HEK293 (cell line): Measurements from ENCODE around the gene TBX6.

Source experiments
- GLIS2 ChIP-seq: fragments of 450-650 bp; formaldehyde crosslinking; IDR thresholded peaks from 2 replicates; pipeline ENCODE4 v1.5.1; 2016; ENCODE audit warnings: missing biosample characterization, missing genetic modification characterization
- HIC1 ChIP-seq: fragments of 450-650 bp; formaldehyde crosslinking; IDR thresholded peaks from 2 replicates; pipeline ENCODE4 v1.5.1; 2016; ENCODE audit warnings: missing biosample characterization, missing genetic modification characterization
- HOXC10 ChIP-seq: sonication (generic); formaldehyde crosslinking; IDR thresholded peaks from 2 replicates; pipeline ENCODE4 v1.8.1; 2023; ENCODE audit warnings: mild to moderate bottlenecking, missing genetic modification reagents
- IKZF3 ChIP-seq: fragments of 450-650 bp; IDR thresholded peaks from 2 replicates; pipeline ENCODE4 v1.5.0; 2018; ENCODE audit warnings: missing biosample characterization, mild to moderate bottlenecking, missing genetic modification characterization, moderate library complexity
- MEIS1 ChIP-seq: sonication (generic); formaldehyde crosslinking; IDR thresholded peaks from 2 replicates; pipeline ENCODE4 v1.8.1; 2022; ENCODE audit warnings: missing genetic modification reagents, mild to moderate bottlenecking, borderline replicate concordance
- PBX3 ChIP-seq: sonication (generic); formaldehyde crosslinking; IDR thresholded peaks from 2 replicates; pipeline ENCODE4 v1.8.1; 2022; ENCODE audit warnings: mild to moderate bottlenecking, moderate library complexity, missing genetic modification reagents
- PRDM2 ChIP-seq: fragments of 450-650 bp; formaldehyde crosslinking; IDR thresholded peaks from 2 replicates; pipeline ENCODE4 v1.5.1; 2016; ENCODE audit warnings: missing biosample characterization, missing genetic modification characterization, borderline replicate concordance
- RBAK ChIP-seq: fragments of 450-650 bp; formaldehyde crosslinking; IDR thresholded peaks from 2 replicates; pipeline ENCODE4 v1.5.1; 2016; ENCODE audit warnings: missing biosample characterization, missing genetic modification characterization
- SP2 ChIP-seq: fragments of 450-650 bp; formaldehyde crosslinking; IDR thresholded peaks from 2 replicates; pipeline ENCODE4 v1.5.1; 2016; ENCODE audit warnings: missing biosample characterization, missing genetic modification characterization
- ZBTB11 ChIP-seq: fragments of 450-650 bp; formaldehyde crosslinking; conservative IDR thresholded peaks from 2 replicates; pipeline ENCODE4 v1.5.1; 2016; ENCODE audit warnings: low read depth, missing biosample characterization, missing genetic modification characterization
- ZBTB6 ChIP-seq: fragments of 450-650 bp; formaldehyde crosslinking; IDR thresholded peaks from 2 replicates; pipeline ENCODE4 v1.5.1; 2017; ENCODE audit warnings: missing biosample characterization, missing genetic modification characterization
- ZNF138 ChIP-seq: fragments of 450-650 bp; formaldehyde crosslinking; IDR thresholded peaks from 2 replicates; pipeline ENCODE4 v1.5.1; 2016; ENCODE audit warnings: missing biosample characterization, missing genetic modification characterization, borderline replicate concordance
- ZNF266 ChIP-seq: fragments of 450-650 bp; formaldehyde crosslinking; IDR thresholded peaks from 2 replicates; pipeline ENCODE4 v1.5.1; 2016; ENCODE audit warnings: missing biosample characterization, missing genetic modification characterization, low read depth
- ZNF292 ChIP-seq: fragments of 450-650 bp; formaldehyde crosslinking; IDR thresholded peaks from 2 replicates; pipeline ENCODE4 v1.5.1; 2016; ENCODE audit warnings: low read depth, missing biosample characterization, missing genetic modification characterization, borderline replicate concordance
- ZNF341 ChIP-seq: fragments of 450-650 bp; formaldehyde crosslinking; IDR thresholded peaks from 2 replicates; pipeline ENCODE4; 2016; ENCODE audit warnings: low read depth, missing biosample characterization, missing genetic modification characterization
- ZNF354C ChIP-seq: fragments of 450-650 bp; formaldehyde crosslinking; IDR thresholded peaks from 2 replicates; pipeline ENCODE4 v1.5.1; 2016; ENCODE audit warnings: missing biosample characterization, missing genetic modification characterization, low read depth, borderline replicate concordance
- ZNF37A ChIP-seq: fragments of 450-650 bp; IDR thresholded peaks from 2 replicates; pipeline ENCODE4 v1.5.1; 2018; ENCODE audit warnings: missing biosample characterization, missing genetic modification characterization
- ZNF398 ChIP-seq: fragments of 450-650 bp; formaldehyde crosslinking; IDR thresholded peaks from 2 replicates; pipeline ENCODE4 v1.5.1; 2017; ENCODE audit warnings: missing biosample characterization, missing genetic modification characterization
- ZNF48 ChIP-seq: fragments of 450-650 bp; formaldehyde crosslinking; IDR thresholded peaks from 2 replicates; pipeline ENCODE4 v1.5.1; 2016; ENCODE audit warnings: missing biosample characterization, missing genetic modification characterization
- ZNF530 ChIP-seq: fragments of 450-650 bp; formaldehyde crosslinking; IDR thresholded peaks from 2 replicates; pipeline ENCODE4 v1.5.1; 2016; ENCODE audit warnings: low read depth, missing biosample characterization, missing genetic modification characterization
- ZNF670 ChIP-seq: fragments of 450-650 bp; formaldehyde crosslinking; IDR thresholded peaks from 2 replicates; pipeline ENCODE4 v1.5.1; 2016; ENCODE audit warnings: missing biosample characterization, missing genetic modification characterization, low read depth
- ZNF776 ChIP-seq: fragments of 450-650 bp; formaldehyde crosslinking; IDR thresholded peaks from 2 replicates; pipeline ENCODE4 v1.5.0; 2017; ENCODE audit warnings: missing biosample characterization, missing genetic modification characterization, borderline replicate concordance

The TBX6 gene

GRCh38 chr16:30063893-30064728 lies 27.6 kb downstream of the TBX6 start (continued):
- no peak for TF ChIP-seq ZNF37A (tag by site-specific recombination)
- peak; percentile 52 for TF ChIP-seq ZBTB11
- no peak for TF ChIP-seq ZNF138 (tag by site-specific recombination)
- no peak for TF ChIP-seq PRDM2 (tag by site-specific recombination)
- TF ChIP-seq ZBTB6 (tag by site-specific recombination) = no peak
- 0 out of 2 replicates have a peak, but pooled peaks have one; percentile 27 for TF ChIP-seq MEIS1 (CRISPR knock-in tag)
- no peak for TF ChIP-seq ZNF670 (tag by site-specific recombination)
- TF ChIP-seq HIC1 (tag by site-specific recombination) = no peak; the same call in 1 of the 2 replicates
- TF ChIP-seq ZNF48 (tag by site-specific recombination) = no peak
- peak; percentile 81 for TF ChIP-seq ZNF398 (tag by site-specific recombination)
- TF ChIP-seq ZNF354C (tag by site-specific recombination) = no peak
- peak; percentile 62 for TF ChIP-seq SP2 (tag by site-specific recombination)
- peak; percentile 82 for TF ChIP-seq GLIS2
- no peak for TF ChIP-seq ZNF530
- TF ChIP-seq RBAK (tag by site-specific recombination) = no peak
- no peak for TF ChIP-seq HOXC10 (CRISPR knock-in tag)
- no peak for TF ChIP-seq ZNF292 (tag by site-specific recombination)
- TF ChIP-seq PBX3 (CRISPR knock-in tag) = no peak
- TF ChIP-seq ZNF341 (tag by site-specific recombination) = peak; percentile 98
- peak; percentile 87 for TF ChIP-seq IKZF3 (tag by site-specific recombination)
- TF ChIP-seq ZNF266 (tag by site-specific recombination) = no peak
- TF ChIP-seq ZNF776 = no peak
